CD4-positive, alpha-beta T cell treated with Interleukin-2 at 100 ng/mL for 4 hours (primary cell): ENCODE data around the gene FXN.

Experiments
- DNase-seq: peaks from one replicate; pipeline ENCODE4 v3.0.0-alpha.2; 2020; ENCODE audit warnings: low spot score

Gene FXN

GRCh38 chr9:69143291-69143690, 107.7 kb downstream of the FXN start:
- no peak for DNase-seq

DNA sequence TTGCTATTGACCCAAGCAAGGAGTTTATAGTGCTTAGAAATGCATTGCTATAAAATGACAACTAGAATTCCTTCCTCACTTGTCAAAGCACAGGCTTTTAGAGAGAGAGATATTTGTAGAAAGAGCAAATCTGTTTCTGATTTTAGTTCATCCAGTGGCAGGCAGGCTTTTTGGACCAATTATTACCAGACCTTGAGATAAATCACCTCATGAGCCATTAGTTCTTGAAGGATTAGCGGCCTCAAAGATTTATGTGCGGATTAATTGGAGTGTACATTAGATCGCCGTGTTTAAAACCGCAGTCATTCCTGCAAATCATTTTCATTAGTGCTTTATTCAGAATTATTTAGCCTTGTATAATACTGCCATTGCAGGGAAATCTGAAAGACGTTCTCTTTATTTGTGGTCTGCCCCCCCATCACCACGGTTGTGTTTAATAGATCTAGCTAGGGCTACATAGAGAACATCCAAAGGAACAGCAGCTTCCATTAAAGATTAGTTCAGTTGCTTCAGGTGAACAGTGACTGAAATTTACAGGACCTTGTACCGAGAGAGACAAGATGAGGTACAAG, 109.7 kb downstream of the FXN start:
- no peak for DNase-seq

GRCh38 chr9:69147041-69147834, 111.7 kb downstream of the FXN start:
- DNase-seq, result no peak

DNA sequence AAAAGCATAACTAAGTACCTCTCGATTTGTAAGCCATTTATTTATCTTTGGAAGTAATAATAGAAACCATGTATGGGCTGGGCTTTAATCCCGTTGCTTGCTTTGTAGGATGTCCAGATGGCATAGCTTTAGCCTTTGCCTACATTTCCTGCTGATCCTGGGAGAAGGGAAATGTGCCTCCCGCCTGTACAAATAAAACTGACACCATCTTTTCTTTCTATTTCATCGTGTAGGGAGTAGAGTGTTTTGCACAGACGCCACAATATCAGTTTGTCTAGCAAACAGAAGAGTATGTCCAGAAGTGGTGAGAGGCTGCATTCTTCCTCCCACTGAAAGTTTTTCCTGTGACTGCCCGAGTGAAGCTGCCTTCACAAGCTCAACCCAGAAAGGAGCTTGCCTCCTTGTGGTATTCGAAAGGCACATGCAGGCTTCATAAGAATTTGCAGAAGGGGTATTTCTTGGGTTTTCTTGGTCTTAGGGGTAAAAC, 113.8 kb downstream of the FXN start:
- DNase-seq, result no peak
